Brain pericyte (primary cell): ENCODE data around the gene PGS1.

Experiments
- DNase-seq: peaks from one replicate; pipeline ENCODE4 v3.0.0-alpha.2; 2012; ENCODE audit warnings: low read depth, low spot score

Gene PGS1

GRCh38 chr17:78346605-78347250 is 31.7 kb upstream of the PGS1 start:
- no peak for DNase-seq

GRCh38 chr17:78347453-78347852 is 31.0 kb upstream of the PGS1 start:
- no peak for DNase-seq

- no peak for DNase-seq
These were observed 30.2 kb upstream of the PGS1 start for GRCh38 chr17:78348055-78348770.

GRCh38 chr17:78349891-78350642 is 28.4 kb upstream of the PGS1 start:
- no peak for DNase-seq

- DNase-seq = peak; percentile 96
These were observed 26.9 kb upstream of the PGS1 start for GRCh38 chr17:78351449-78352006.

- DNase-seq = no peak
These were observed 24.6 kb upstream of the PGS1 start for GRCh38 chr17:78353834-78354233.

GRCh38 chr17:78355045-78355641 is 23.3 kb upstream of the PGS1 start:
- no peak for DNase-seq

GRCh38 chr17:78355701-78356100 is 22.7 kb upstream of the PGS1 start:
- no peak for DNase-seq

- no peak for DNase-seq
These were observed 22.2 kb upstream of the PGS1 start for GRCh38 chr17:78356101-78356713.

- DNase-seq = no peak
These were observed 21.3 kb upstream of the PGS1 start for GRCh38 chr17:78357177-78357586.

- no peak for DNase-seq
These were observed 20.5 kb upstream of the PGS1 start for GRCh38 chr17:78357672-78358537.

- DNase-seq = no peak
These were observed 19.7 kb upstream of the PGS1 start for GRCh38 chr17:78358538-78359320.

GRCh38 chr17:78359321-78359996 is 19.0 kb upstream of the PGS1 start:
- DNase-seq = no peak

GRCh38 chr17:78359997-78360370 is 18.5 kb upstream of the PGS1 start, which contains the start of gene SOCS3:
Gene SOCS3, minus strand, starts transcription at chr17:78360077. Its CDS starts 982 bp downstream, at chr17:78359095.
- DNase-seq = peak; percentile 90

GRCh38 chr17:78360371-78361224 is 17.9 kb upstream of the PGS1 start:
- DNase-seq = no peak

- DNase-seq = no peak
These were observed 17.2 kb upstream of the PGS1 start for GRCh38 chr17:78361225-78361701.

GRCh38 chr17:78362232-78362631 is 16.2 kb upstream of the PGS1 start:
- DNase-seq = no peak

GRCh38 chr17:78362671-78363070 is 15.8 kb upstream of the PGS1 start:
- DNase-seq = no peak
